ENCODE data around the gene OSBPL1A. TPM values are rescaled to one million over a fixed set of nuclear protein-coding genes. Genes with fewer than 3 reads are reported as not detected.
A peak's percentile ranks its signal among the peaks of the same experiment; 100 is the strongest.

OSBPL1A gene
- total RNA-seq, 1 donor from 2014 or later: 18.3 TPM

DNA sequence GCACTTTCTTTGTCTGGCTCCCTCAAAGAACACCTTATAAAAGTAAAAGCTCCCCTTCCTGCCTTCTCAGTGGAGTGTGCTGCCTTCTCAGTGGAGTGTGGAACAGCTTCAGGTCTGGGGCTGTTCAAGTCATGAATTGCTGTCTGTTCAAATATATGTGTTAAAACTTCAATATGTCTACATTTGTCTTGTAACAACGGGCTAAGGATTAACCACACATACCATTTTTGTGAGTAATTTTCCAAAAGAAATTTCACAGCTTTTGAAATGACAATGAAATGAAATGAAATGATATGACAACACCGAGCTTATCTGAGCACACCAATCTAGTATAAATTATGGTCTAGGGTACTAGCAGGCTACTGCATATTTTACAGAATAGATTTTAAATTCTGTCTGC lies 215.8 kb downstream of the OSBPL1A start:
- TF ChIP-seq, protein P1, sequence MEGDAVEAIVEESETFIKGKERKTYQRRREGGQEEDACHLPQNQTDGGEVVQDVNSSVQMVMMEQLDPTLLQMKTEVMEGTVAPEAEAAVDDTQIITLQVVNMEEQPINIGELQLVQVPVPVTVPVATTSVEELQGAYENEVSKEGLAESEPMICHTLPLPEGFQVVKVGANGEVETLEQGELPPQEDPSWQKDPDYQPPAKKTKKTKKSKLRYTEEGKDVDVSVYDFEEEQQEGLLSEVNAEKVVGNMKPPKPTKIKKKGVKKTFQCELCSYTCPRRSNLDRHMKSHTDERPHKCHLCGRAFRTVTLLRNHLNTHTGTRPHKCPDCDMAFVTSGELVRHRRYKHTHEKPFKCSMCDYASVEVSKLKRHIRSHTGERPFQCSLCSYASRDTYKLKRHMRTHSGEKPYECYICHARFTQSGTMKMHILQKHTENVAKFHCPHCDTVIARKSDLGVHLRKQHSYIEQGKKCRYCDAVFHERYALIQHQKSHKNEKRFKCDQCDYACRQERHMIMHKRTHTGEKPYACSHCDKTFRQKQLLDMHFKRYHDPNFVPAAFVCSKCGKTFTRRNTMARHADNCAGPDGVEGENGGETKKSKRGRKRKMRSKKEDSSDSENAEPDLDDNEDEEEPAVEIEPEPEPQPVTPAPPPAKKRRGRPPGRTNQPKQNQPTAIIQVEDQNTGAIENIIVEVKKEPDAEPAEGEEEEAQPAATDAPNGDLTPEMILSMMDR (IDR thresholded peaks at IDR 0.05; ENCODE audit: insufficient read depth, low read length, poor library complexity, severe bottlenecking): no peak
- H3K36me3 ChIP-seq (ENCODE audit: control insufficient read depth, insufficient read depth, low read length): no peaks in the 10 kb centered on the region
- no peak overlapping the region for H3K4me3 ChIP-seq (ENCODE audit: low read depth, low read length)
- DNase-seq (ENCODE audit: low read depth): no peak
- H3K27me3 ChIP-seq (ENCODE audit: control insufficient read depth, insufficient read depth, low read length): no peaks in the 10 kb centered on the region

DNA sequence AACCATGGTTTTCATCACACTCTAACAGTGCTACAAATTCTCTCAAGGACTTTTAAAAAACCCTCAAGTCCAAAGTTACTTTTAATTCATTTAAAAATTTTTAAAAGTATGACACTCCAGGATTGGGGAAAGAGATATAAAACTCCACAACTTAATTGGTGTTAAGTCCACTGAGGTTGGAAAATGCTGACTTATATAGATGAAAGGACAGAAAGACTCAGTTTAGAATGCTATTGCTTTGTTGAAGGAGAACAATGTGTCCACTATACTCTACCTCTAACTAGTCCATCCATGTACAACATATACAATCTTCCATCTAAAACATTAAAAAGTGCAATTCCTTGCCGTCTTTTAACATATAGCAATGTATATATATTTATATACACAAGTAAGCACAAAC lies 217.6 kb downstream of the OSBPL1A start:
- DNase-seq (ENCODE audit: low read depth): no peak
- Histone ChIP-seq H3K4me3 (ENCODE audit: low read depth, low read length) (no peak overlapping the region), H3K27me3 (ENCODE audit: control insufficient read depth, insufficient read depth, low read length) (no peaks in the 10 kb centered on the region), H3K36me3 (ENCODE audit: control insufficient read depth, insufficient read depth, low read length) (no peaks in the 10 kb centered on the region)
- TF ChIP-seq, protein P1 (IDR thresholded peaks at IDR 0.05; ENCODE audit: insufficient read depth, low read length, poor library complexity, severe bottlenecking): no peak

DNA sequence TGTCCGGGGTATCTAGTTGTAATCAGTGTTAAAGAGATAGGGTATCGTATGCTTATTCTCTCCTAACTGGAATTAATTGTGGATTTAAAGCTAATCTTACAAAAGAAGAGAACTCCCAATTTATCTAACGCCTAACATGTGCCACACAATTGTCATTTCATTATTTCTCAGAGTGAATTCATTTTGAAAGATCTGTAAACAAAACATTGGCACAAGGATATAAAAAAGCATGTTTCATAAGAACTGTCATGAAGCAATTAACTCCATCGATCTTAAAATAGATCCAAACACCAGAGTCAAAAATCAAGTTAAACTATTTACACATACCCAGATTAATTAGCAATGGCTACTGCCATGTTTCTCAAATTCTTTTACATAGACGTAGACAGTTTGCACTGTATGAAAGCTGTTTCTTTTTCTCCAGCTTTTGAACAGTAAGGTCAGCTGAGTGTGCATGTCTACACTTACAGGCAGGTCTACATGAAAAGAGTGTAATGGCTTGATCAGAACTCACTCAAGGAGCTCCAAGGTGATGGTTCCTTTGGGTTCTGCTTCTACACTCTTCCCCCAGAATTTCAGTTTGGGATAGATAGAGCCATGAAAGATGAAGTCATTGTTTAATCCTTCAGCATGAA lies 220.0 kb downstream of the OSBPL1A start:
- H3K36me3 ChIP-seq (ENCODE audit: control insufficient read depth, insufficient read depth, low read length): no peaks in the 10 kb centered on the region
- DNase-seq (ENCODE audit: low read depth): no peak
- H3K4me3 ChIP-seq (ENCODE audit: low read depth, low read length): no peak overlapping the region
- TF ChIP-seq, protein P1 (IDR thresholded peaks at IDR 0.05; ENCODE audit: insufficient read depth, low read length, poor library complexity, severe bottlenecking): no peak
- H3K27me3 ChIP-seq (ENCODE audit: control insufficient read depth, insufficient read depth, low read length): no peaks in the 10 kb centered on the region

DNA sequence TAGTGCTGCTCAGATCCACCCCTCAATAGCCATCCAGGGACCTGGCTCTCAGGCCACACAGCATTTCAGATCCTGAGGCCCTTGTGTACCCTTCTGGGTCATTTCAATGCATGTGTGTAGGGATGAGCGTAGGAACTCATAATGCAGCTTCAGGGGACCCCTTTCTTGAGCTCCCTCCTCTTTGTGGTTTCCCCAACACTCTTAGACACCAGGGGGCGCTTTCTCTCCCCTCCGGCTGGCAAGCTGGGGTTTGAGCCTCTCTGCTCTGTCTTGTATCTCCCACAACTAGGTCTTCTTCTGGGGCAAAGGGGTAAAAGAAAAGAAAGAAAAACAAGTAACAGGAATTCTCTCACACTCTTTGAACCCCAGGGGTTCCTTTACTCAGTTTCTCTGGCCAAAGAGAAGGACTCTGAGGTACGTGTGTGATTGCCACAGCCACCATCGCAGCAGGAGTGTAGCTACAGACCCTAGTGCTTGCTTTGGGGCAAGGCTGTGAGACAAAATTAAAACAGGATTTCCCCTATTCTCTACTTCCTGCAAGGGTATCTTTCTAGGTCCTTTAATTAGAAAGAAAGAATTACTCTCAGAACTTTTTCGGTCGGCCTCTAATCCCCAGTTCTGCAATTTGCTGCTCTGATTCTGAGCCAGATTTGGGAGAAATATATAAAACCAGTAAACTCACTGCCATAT lies 220.8 kb downstream of the OSBPL1A start:
- no peak overlapping the region for H3K4me3 ChIP-seq (ENCODE audit: low read depth, low read length)
- DNase-seq (ENCODE audit: low read depth): no peak
- TF ChIP-seq, protein P1 (IDR thresholded peaks at IDR 0.05; ENCODE audit: insufficient read depth, low read length, poor library complexity, severe bottlenecking): peak; percentile 89
- no peaks in the 10 kb centered on the region for H3K27me3 ChIP-seq (ENCODE audit: control insufficient read depth, insufficient read depth, low read length)
- no peaks in the 10 kb centered on the region for H3K36me3 ChIP-seq (ENCODE audit: control insufficient read depth, insufficient read depth, low read length)

DNA sequence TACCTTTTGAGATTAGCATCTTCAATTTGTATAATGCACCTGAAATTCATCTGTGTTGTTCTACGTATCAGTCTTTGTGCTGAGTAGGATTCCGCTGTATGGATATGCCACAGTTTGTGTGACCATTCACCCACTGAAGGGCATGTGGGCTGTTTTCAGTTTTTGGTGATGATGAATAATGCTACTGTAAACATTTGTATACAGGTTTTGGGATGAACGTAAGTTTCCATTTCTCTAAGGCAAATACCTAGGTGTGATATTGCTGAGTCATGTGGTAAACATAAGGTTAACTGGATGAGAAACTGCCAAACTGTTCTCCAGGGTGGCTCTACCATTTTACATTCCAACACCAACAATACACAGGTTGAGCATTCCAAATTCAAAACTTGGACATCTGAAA lies 223.6 kb downstream of the OSBPL1A start:
- no peak overlapping the region for H3K4me3 ChIP-seq (ENCODE audit: low read depth, low read length)
- no peak for DNase-seq (ENCODE audit: low read depth)
- no peaks in the 10 kb centered on the region for H3K36me3 ChIP-seq (ENCODE audit: control insufficient read depth, insufficient read depth, low read length)
- TF ChIP-seq, protein P1 (IDR thresholded peaks at IDR 0.05; ENCODE audit: insufficient read depth, low read length, poor library complexity, severe bottlenecking): no peak
- no peaks in the 10 kb centered on the region for H3K27me3 ChIP-seq (ENCODE audit: control insufficient read depth, insufficient read depth, low read length)

Measured in kidney epithelial cell (primary cell).